Measurements from ENCODE around the gene AKAP13.

- no peak for TF ChIP-seq CTCF (IDR thresholded peaks at IDR 0.05)
- TF ChIP-seq ZFX (IDR thresholded peaks at IDR 0.05; ENCODE audit: borderline replicate concordance), result no peak
These were observed 364.6 kb downstream of the AKAP13 start for GRCh38 chr15:85745023-85745422.

Data from 22Rv1 (cell line).